PC-3 (cell line): ENCODE measurements around the gene ADGRG6.

Experiments used
- EZH2 ChIP-seq: fragments of 300-600 bp; sonication (generic); IDR thresholded peaks from one replicate; pipeline ENCODE4 v1.6.1; 2017; ENCODE audit warnings: antibody characterized with exemption, mild to moderate bottlenecking, low read length; ENCODE audit not compliant: unreplicated experiment
- EZH2phosphoT487 ChIP-seq: fragments of 300-600 bp; sonication (generic); IDR thresholded peaks from 2 replicates; pipeline ENCODE4 v1.6.1; 2018; ENCODE audit warnings: mild to moderate bottlenecking, antibody characterized with exemption, low read length, borderline replicate concordance
- TF ChIP-seq, protein P1 (sequence below): fragments of 300-600 bp; sonication (generic); conservative IDR thresholded peaks from 2 replicates; pipeline ENCODE4 v1.5.1; 2017; ENCODE audit warnings: antibody characterized with exemption, low read depth, mild to moderate bottlenecking, low read length

GRCh38 chr6:142354650-142355049 lies 52.8 kb downstream of the ADGRG6 start:
- TF ChIP-seq, protein P1, sequence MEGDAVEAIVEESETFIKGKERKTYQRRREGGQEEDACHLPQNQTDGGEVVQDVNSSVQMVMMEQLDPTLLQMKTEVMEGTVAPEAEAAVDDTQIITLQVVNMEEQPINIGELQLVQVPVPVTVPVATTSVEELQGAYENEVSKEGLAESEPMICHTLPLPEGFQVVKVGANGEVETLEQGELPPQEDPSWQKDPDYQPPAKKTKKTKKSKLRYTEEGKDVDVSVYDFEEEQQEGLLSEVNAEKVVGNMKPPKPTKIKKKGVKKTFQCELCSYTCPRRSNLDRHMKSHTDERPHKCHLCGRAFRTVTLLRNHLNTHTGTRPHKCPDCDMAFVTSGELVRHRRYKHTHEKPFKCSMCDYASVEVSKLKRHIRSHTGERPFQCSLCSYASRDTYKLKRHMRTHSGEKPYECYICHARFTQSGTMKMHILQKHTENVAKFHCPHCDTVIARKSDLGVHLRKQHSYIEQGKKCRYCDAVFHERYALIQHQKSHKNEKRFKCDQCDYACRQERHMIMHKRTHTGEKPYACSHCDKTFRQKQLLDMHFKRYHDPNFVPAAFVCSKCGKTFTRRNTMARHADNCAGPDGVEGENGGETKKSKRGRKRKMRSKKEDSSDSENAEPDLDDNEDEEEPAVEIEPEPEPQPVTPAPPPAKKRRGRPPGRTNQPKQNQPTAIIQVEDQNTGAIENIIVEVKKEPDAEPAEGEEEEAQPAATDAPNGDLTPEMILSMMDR, result no peak
- TF ChIP-seq EZH2phosphoT487 (no peak), EZH2 (no peak)
